Glomerular visceral epithelial cell (primary cell): ENCODE data around the gene ANAPC16.
"Not testable (repeated sequence)": the region's sequence is repeated elsewhere in the genome, so short reads cannot be mapped to it uniquely, and the experiment has no call there.

ENCODE experiments used
- DNase-seq: peaks from one replicate; pipeline ENCODE4 v3.0.0-alpha.2; 2016; ENCODE audit errors: extremely low spot score

ANAPC16 gene

GRCh38 chr10:72211832-72212231 lies 4.0 kb upstream of the ANAPC16 start:
- not testable (repeated sequence) for DNase-seq

DNA sequence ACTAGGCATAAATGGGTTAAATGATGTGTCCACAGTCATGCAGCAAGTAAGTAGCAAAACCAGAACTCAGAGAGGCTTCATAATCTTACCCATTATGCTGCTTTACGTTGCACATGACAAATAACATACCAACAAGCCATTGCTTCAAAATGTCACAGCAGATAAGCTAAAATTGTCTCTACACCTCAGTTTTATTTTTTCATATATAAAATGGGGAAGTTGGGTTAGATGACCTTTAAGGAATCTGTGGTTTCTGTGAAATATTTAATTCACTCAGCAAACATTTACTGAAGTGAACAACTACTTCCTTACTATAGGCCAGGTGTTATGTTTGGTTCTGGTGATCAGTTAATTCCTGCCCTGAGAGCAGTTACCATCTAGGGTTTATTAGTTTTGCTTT lies 2.5 kb downstream of the ANAPC16 start:
- no peak for DNase-seq

- DNase-seq = no peak
These were observed 2.9 kb downstream of the ANAPC16 start for GRCh38 chr10:72218726-72219125.

DNA sequence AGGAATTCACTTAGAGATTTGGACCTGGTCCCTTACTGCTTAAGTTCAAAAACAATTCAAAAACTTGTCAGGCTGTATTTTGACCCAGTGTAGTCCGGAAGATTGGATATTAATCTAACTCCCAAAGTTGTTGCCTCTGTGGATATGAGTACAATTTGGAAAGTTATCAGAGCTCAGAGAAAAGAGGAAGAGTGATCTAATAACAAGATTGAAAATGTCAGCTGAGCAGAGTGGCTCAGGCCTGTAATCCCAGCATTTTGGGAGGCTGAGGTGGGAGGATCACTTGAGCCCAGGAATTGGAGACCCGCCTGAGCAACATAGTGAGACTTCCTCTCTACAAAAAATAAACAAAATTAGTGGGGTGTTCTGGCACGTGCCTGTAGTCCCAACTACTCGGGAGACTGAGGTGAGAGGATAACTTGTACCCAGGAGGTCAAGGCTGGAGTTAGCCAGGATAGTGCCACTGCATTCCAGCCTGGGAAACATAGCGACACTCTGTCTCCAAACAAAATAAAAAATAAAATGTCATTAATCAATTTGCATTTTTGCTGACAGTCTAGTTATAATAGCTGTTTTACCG lies 3.5 kb downstream of the ANAPC16 start:
- no peak for DNase-seq

GRCh38 chr10:72220637-72221036 lies 4.8 kb downstream of the ANAPC16 start:
- no peak for DNase-seq

DNA sequence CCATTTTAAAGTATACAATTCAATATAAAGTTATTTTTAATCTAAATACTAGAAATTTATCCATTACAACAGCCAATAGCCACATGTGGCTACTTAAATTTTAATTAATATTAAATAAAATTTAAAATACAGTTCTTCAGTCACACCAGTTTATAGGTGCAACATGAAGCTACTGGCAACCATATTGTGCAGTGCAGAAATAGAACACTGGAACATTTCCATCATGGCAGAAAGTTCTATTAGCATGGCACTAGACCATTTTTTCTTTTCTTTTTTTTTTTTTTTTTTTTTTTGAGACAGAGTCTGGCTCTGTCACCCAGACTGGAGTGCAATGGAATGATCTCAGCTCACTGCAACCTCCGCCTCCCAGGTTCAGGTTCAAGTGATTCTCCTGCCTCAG lies 5.5 kb downstream of the ANAPC16 start:
- no peak for DNase-seq

- no peak for DNase-seq
These were observed 7.9 kb downstream of the ANAPC16 start for GRCh38 chr10:72223743-72224101.

DNA sequence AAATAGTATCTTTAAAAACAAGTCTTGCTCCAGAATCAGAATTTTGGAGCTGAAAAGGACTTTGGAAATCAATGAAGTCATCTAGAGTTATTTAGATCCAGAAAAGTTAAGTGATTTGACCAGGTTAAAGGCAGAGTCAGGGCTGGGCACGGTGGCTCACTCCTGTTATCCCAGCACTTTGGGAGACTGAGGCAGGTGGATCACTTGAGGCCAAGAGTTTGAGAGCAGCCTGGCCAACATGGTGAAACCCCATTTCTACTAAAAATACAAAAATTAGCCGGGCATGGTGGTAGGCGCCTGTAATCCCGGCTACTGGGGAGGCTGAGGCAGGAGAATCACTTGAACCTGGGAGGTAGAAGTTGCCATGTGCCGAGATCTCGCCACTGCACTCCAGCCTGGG lies 8.4 kb downstream of the ANAPC16 start:
- DNase-seq = not testable (repeated sequence)

GRCh38 chr10:72226418-72227027 lies 10.7 kb downstream of the ANAPC16 start:
- no peak for DNase-seq

DNA sequence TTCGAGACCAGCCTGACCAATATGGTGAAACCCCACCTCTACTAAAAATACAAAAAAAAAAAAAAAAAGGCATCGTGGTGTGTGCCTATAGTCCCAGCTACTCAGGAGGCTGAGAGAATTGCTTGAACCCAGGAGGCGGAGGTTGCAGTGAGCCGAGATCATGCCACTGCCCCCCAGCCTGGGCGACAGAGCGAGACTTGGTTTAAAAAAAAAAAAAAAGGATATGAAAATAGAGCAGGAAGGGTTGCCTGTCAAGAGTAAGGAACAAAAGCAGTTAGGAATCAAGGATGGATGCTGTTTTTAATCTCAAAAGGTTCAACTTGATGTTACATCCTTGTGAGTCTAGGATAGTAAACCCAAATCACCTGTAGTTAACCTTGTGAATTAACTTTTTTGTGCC lies 12.0 kb downstream of the ANAPC16 start:
- DNase-seq = no peak

GRCh38 chr10:72228318-72228751 lies 12.5 kb downstream of the ANAPC16 start:
- no peak for DNase-seq

GRCh38 chr10:72229261-72230251 lies 13.7 kb downstream of the ANAPC16 start:
- no peak for DNase-seq

DNA sequence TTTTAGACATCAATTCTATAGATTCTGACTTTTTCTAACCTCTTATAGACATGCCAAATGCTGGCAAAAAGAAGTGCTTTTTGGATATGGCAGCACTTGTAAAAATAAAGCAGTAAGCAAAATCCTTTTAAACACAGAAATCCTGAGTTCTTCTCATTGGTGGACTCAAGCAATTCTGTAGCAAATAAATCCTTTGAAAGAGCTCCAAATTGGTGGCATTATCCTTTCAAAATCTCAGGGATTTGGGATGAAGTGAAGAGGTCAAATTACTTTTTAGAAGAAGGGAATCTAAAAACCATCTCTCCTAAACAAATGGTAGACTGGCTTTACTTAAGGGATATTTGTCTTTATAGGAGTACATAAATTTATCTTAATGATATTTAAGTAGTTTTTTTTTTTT lies 17.8 kb downstream of the ANAPC16 start:
- no peak for DNase-seq

DNA sequence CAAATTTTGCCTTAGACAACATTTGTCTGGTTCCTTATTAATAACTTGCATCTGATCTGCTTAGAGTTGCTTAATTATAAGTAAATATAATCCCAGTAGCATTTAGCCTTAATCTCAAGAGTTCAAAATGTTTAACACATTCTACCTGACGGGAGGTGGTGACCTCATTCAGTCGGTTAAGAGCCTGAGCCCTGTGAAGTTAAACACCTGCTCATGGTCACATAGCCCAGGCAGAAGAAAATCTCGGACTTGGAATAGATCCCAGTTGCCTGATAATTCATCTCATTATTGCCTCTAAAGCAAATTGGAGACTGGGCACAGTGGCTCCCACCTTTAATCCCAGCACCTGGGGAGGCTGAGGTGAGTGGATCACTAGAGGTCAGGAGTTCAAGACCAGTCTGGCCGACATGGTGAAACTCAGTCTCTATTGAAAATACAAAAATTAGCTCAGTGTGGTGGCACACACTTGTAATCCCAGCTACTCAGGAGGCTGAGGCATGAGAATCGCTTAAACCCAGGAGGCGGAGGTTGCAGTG lies 18.8 kb downstream of the ANAPC16 start:
- DNase-seq = no peak

GRCh38 chr10:72235544-72236279 lies 19.9 kb downstream of the ANAPC16 start:
- DNase-seq = no peak

GRCh38 chr10:72238392-72239175 lies 22.8 kb downstream of the ANAPC16 start:
- no peak for DNase-seq

- DNase-seq = no peak
These were observed 23.6 kb downstream of the ANAPC16 start for GRCh38 chr10:72239409-72239808.

GRCh38 chr10:72240371-72240770 lies 24.6 kb downstream of the ANAPC16 start:
- DNase-seq = no peak

DNA sequence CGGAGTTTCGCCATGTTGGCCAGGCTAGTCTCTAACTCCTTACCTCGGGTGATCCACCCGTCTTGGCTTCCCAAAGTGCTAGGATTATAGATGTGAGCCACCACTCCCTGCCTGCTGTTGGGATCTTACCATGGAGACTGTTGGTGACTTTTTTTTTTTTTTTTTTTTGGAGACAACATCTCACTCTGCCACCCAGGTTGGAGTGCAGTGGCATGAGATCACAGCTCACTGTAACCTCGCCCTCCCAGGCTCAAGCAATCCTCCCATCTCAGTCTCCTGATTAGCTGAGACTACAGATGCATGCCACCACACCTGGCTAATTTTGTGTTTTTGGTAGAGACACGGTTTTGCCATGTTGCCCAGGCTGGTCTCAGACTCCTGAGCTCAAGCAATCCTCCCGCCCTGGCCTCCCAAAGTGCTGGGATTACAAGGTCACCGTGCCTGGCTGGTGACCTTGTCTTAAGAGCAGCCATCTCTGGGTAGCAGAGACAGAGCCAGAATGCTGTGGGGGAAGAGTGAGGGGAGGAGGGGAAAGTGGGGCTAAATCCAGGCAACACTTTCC lies 26.0 kb downstream of the ANAPC16 start:
- no peak for DNase-seq

- no peak for DNase-seq
These were observed 26.9 kb downstream of the ANAPC16 start for GRCh38 chr10:72242675-72243074.
